Stomach smooth muscle (tissue), 2 donors: ENCODE data around the gene MYOD1.

Source experiments
- H3K27ac ChIP-seq: one replicate; pipeline ENCODE4 v1.7.0; 2013; ENCODE audit warnings: mild to moderate bottlenecking, low read length, inconsistent platforms
- H3K27me3 ChIP-seq, 2 donors: one replicate each; pipeline ENCODE4 v1.7.0; 2013; ENCODE audit warnings: low read length in 2 of 2; ENCODE audit not compliant: insufficient read depth in 2 of 2, control insufficient read depth in 1 of 2
- H3K36me3 ChIP-seq, 2 donors: one replicate each; pipeline ENCODE4 v1.7.0; 2013; ENCODE audit warnings: low read length in 2 of 2; ENCODE audit not compliant: control insufficient read depth in 2 of 2, insufficient read depth in 2 of 2
- H3K4me1 ChIP-seq: one replicate; pipeline ENCODE4 v1.7.0; 2013; ENCODE audit warnings: low read length; ENCODE audit not compliant: control insufficient read depth, insufficient read depth
- H3K4me3 ChIP-seq, 2 donors: one replicate each; pipeline ENCODE4 v1.7.0; 2013; ENCODE audit warnings: low read length in 2 of 2
- H3K9ac ChIP-seq, 2 donors: one replicate each; pipeline ENCODE4 v1.7.0; 2013; ENCODE audit warnings: low read length in 2 of 2, mild to moderate bottlenecking in 1 of 2
- H3K9me3 ChIP-seq, 2 donors: one replicate each; pipeline ENCODE4 v1.7.0; 2013; ENCODE audit warnings: low read length in 2 of 2; ENCODE audit not compliant: control insufficient read depth in 2 of 2
- donor health status: healthy.
- donor health status: Pancreatic carcinoma.

The MYOD1 gene

GRCh38 chr11:17692931-17693330 is 26.4 kb upstream of the MYOD1 start:
- Histone ChIP-seq H3K36me3 (no peaks in the 10 kb centered on the region), H3K9me3 (no peaks in the 10 kb centered on the region), H3K27me3 (peaks cover 24 to 27% of the 10 kb centered on the region in 2 donors), H3K27ac (no peak overlapping the region), H3K4me3 (no peak overlapping the region), H3K4me1 (no peaks in the 10 kb centered on the region), H3K9ac (no peak overlapping the region)

- no peak overlapping the region for H3K27ac ChIP-seq
- H3K36me3 ChIP-seq, result no peaks in the 10 kb centered on the region
- H3K4me1 ChIP-seq, result no peaks in the 10 kb centered on the region
- no peak overlapping the region for H3K9ac ChIP-seq
- H3K27me3 ChIP-seq, result peaks cover 21 to 30% of the 10 kb centered on the region in 2 donors
- H3K9me3 ChIP-seq, result no peaks in the 10 kb centered on the region
- H3K4me3 ChIP-seq, result no peak overlapping the region
These were observed 25.8 kb upstream of the MYOD1 start for GRCh38 chr11:17693531-17693930.

GRCh38 chr11:17694494-17695110 is 24.8 kb upstream of the MYOD1 start:
- H3K9ac ChIP-seq, result no peak overlapping the region
- H3K4me1 ChIP-seq, result no peaks in the 10 kb centered on the region
- H3K27me3 ChIP-seq, result peaks cover 24 to 30% of the 10 kb centered on the region in 2 donors
- no peak overlapping the region for H3K4me3 ChIP-seq
- H3K36me3 ChIP-seq, result no peaks in the 10 kb centered on the region
- H3K27ac ChIP-seq, result no peak overlapping the region
- H3K9me3 ChIP-seq, result no peaks in the 10 kb centered on the region

GRCh38 chr11:17695454-17696441 is 23.6 kb upstream of the MYOD1 start:
- Histone ChIP-seq H3K27me3 (peaks cover 24 to 30% of the 10 kb centered on the region in 2 donors), H3K9ac (no peak overlapping the region), H3K4me3 (no peak overlapping the region), H3K27ac (no peak overlapping the region), H3K9me3 (no peaks in the 10 kb centered on the region), H3K36me3 (no peaks in the 10 kb centered on the region), H3K4me1 (no peaks in the 10 kb centered on the region)

GRCh38 chr11:17696741-17697140 is 22.6 kb upstream of the MYOD1 start:
- no peaks in the 10 kb centered on the region for H3K9me3 ChIP-seq
- H3K36me3 ChIP-seq, result no peaks in the 10 kb centered on the region
- no peak overlapping the region for H3K9ac ChIP-seq
- no peaks in the 10 kb centered on the region for H3K4me1 ChIP-seq
- H3K27me3 ChIP-seq, result peaks cover 24 to 30% of the 10 kb centered on the region in 2 donors
- H3K27ac ChIP-seq, result no peak overlapping the region
- no peak overlapping the region for H3K4me3 ChIP-seq

- H3K27me3 ChIP-seq, result peaks cover 24 to 30% of the 10 kb centered on the region in 2 donors
- no peaks in the 10 kb centered on the region for H3K36me3 ChIP-seq
These were observed 22.0 kb upstream of the MYOD1 start for GRCh38 chr11:17697175-17697949.

GRCh38 chr11:17699147-17700114 is 19.9 kb upstream of the MYOD1 start:
- Histone ChIP-seq H3K27ac (no peak overlapping the region), H3K36me3 (no peaks in the 10 kb centered on the region), H3K9me3 (peaks cover 3 to 8% of the 10 kb centered on the region in 2 donors), H3K27me3 (peaks cover 19 to 28% of the 10 kb centered on the region in 2 donors), H3K4me1 (no peaks in the 10 kb centered on the region), H3K9ac (no peak overlapping the region), H3K4me3 (no peak overlapping the region)

More at GRCh38 chr11:17697175-17697949, 22.0 kb upstream of the MYOD1 start:
- Histone ChIP-seq H3K9ac (no peak overlapping the region), H3K27ac (no peak overlapping the region), H3K4me1 (no peaks in the 10 kb centered on the region), H3K9me3 (no peaks in the 10 kb centered on the region), H3K4me3 (no peak overlapping the region)

- no peak overlapping the region for H3K27ac ChIP-seq
- no peak overlapping the region for H3K9ac ChIP-seq
- peaks cover 10 to 14% of the 10 kb centered on the region in 2 donors for H3K27me3 ChIP-seq
- no peak overlapping the region for H3K4me3 ChIP-seq
- no peaks in the 10 kb centered on the region for H3K4me1 ChIP-seq
- no peaks in the 10 kb centered on the region for H3K36me3 ChIP-seq
- peaks cover 3 to 8% of the 10 kb centered on the region in 2 donors for H3K9me3 ChIP-seq
These were observed 18.4 kb upstream of the MYOD1 start for GRCh38 chr11:17700991-17701390.

- no peak overlapping the region for H3K9ac ChIP-seq
- no peak overlapping the region for H3K4me3 ChIP-seq
- peaks cover 3 to 8% of the 10 kb centered on the region in 2 donors for H3K9me3 ChIP-seq
- H3K27ac ChIP-seq, result no peak overlapping the region
- no peaks in the 10 kb centered on the region for H3K4me1 ChIP-seq
- peaks cover 3% of the 10 kb centered on the region in 2 donors for H3K27me3 ChIP-seq
- no peaks in the 10 kb centered on the region for H3K36me3 ChIP-seq
These were observed 16.5 kb upstream of the MYOD1 start for GRCh38 chr11:17702876-17703275.
